ENCODE data around the gene KRTAP9-4. TPM values are rescaled to one million over a fixed set of nuclear protein-coding genes. Genes with fewer than 3 reads are reported as not detected.
"Not testable (repeated sequence)": the region's sequence is repeated elsewhere in the genome, so short reads cannot be mapped to it uniquely, and the experiment has no call there.

Gene KRTAP9-4
- total RNA-seq, 4 donors from 2014 or later: not detected

- Histone ChIP-seq H3K4me1 (no peaks in the 10 kb centered on the region), H3K4me3 (no peak overlapping the region), H3K27me3 (peaks cover 27% of the 10 kb centered on the region), H3K27ac (no peak overlapping the region), H3K36me3 (no peaks in the 10 kb centered on the region), H3K9me3 (no peaks in the 10 kb centered on the region)
- WGBS, 2 donors (ENCODE audit: low coverage in 1 of 2): 100% methylated on average over 1 of the region's 1 CpG
- TF ChIP-seq POLR2A (IDR thresholded peaks at IDR 0.05) (no peak), CTCF (IDR thresholded peaks at IDR 0.05) (no peak), EP300 (IDR thresholded peaks at IDR 0.05) (no peak), POLR2AphosphoS5 (IDR thresholded peaks at IDR 0.05) (no peak)
- ATAC-seq: no peak
Observed at GRCh38 chr17:41251261-41251660, 1.8 kb downstream of the KRTAP9-4 start.

- H3K9me3 ChIP-seq: no peaks in the 10 kb centered on the region
Observed at GRCh38 chr17:41254861-41255260, 5.4 kb downstream of the KRTAP9-4 start.

GRCh38 chr17:41255381-41256290 is 6.1 kb downstream of the KRTAP9-4 start, which contains the start of gene KRTAP9-9:
KRTAP9-9 (plus strand) TSS chr17:41255384.
- 60% methylated on average over 1 of the region's 5 CpGs; no CpG with 5 or more reads in 1 of the 2 donors for WGBS, 2 donors (ENCODE audit: low coverage in 1 of 2)

More at GRCh38 chr17:41254861-41255260, 5.4 kb downstream of the KRTAP9-4 start:
- Histone ChIP-seq H3K4me3 (no peak overlapping the region), H3K27me3 (peaks cover 41% of the 10 kb centered on the region), H3K36me3 (no peaks in the 10 kb centered on the region), H3K4me1 (no peaks in the 10 kb centered on the region), H3K27ac (no peak overlapping the region)
- ATAC-seq: no peak
- WGBS, 2 donors (ENCODE audit: low coverage in 1 of 2): 0% methylated on average over 1 of the region's 1 CpG
- no peak for TF ChIP-seq EP300 (IDR thresholded peaks at IDR 0.05)

GRCh38 chr17:41256291-41256685 is 6.8 kb downstream of the KRTAP9-4 start:
- WGBS, 2 donors (ENCODE audit: low coverage in 1 of 2): 69 to 85% methylated on average over 1 of the region's 1 CpG
- no peak overlapping the region for H3K4me3 ChIP-seq
- H3K4me1 ChIP-seq: no peaks in the 10 kb centered on the region
- H3K36me3 ChIP-seq: no peaks in the 10 kb centered on the region
- no peak overlapping the region for H3K27ac ChIP-seq
- no peak for ATAC-seq
- H3K27me3 ChIP-seq: peaks cover 38% of the 10 kb centered on the region
- no peaks in the 10 kb centered on the region for H3K9me3 ChIP-seq
- TF ChIP-seq EP300 (IDR thresholded peaks at IDR 0.05) (no peak), POLR2A (IDR thresholded peaks at IDR 0.05) (no peak), CTCF (IDR thresholded peaks at IDR 0.05) (no peak), POLR2AphosphoS5 (IDR thresholded peaks at IDR 0.05) (no peak)

More at GRCh38 chr17:41255381-41256290, 6.1 kb downstream of the KRTAP9-4 start, which contains the start of gene KRTAP9-9:
- not testable (repeated sequence) for ATAC-seq, H3K27ac ChIP-seq, H3K4me1 ChIP-seq, H3K36me3 ChIP-seq, H3K9me3 ChIP-seq, H3K4me3 ChIP-seq
- H3K27me3 ChIP-seq: peaks cover 40% of the 10 kb centered on the region

- H3K36me3 ChIP-seq: no peaks in the 10 kb centered on the region
- H3K27ac ChIP-seq: no peak overlapping the region
- TF ChIP-seq EP300 (IDR thresholded peaks at IDR 0.05): no peak
- TF ChIP-seq CTCF (IDR thresholded peaks at IDR 0.05): no peak
- no peak for TF ChIP-seq POLR2A (IDR thresholded peaks at IDR 0.05)
- TF ChIP-seq POLR2AphosphoS5 (IDR thresholded peaks at IDR 0.05): no peak
- no peaks in the 10 kb centered on the region for H3K4me1 ChIP-seq
- no peak for ATAC-seq
- H3K4me3 ChIP-seq: no peak overlapping the region
- H3K9me3 ChIP-seq: no peaks in the 10 kb centered on the region
- peaks cover 30% of the 10 kb centered on the region for H3K27me3 ChIP-seq
Observed at GRCh38 chr17:41258406-41258805, 8.9 kb downstream of the KRTAP9-4 start.

GRCh38 chr17:41263212-41263611 is 13.7 kb downstream of the KRTAP9-4 start:
- H3K4me3 ChIP-seq: no peak overlapping the region
- TF ChIP-seq CTCF (IDR thresholded peaks at IDR 0.05): no peak
- no peak for TF ChIP-seq POLR2A (IDR thresholded peaks at IDR 0.05)
- no peak for TF ChIP-seq POLR2AphosphoS5 (IDR thresholded peaks at IDR 0.05)
- no peak for TF ChIP-seq EP300 (IDR thresholded peaks at IDR 0.05)
- ATAC-seq: no peak
- WGBS, 2 donors (ENCODE audit: low coverage in 1 of 2): 54 to 58% methylated on average over 2 of the region's 2 CpGs
- no peak overlapping the region for H3K27ac ChIP-seq
- no peaks in the 10 kb centered on the region for H3K9me3 ChIP-seq
- no peaks in the 10 kb centered on the region for H3K36me3 ChIP-seq
- H3K4me1 ChIP-seq: no peaks in the 10 kb centered on the region
- H3K27me3 ChIP-seq: peaks cover 21% of the 10 kb centered on the region

Measured in gastroesophageal sphincter (tissue), 4 donors.